Stimulated activated CD8-positive, alpha-beta memory T cell treated with anti-CD3 and anti-CD28 coated beads, Interleukin-15, amount 100 ng/mL, for 48 hours (primary cell): Measurements from ENCODE around the gene HCRT.
"Not testable (repeated sequence)": the region's sequence is repeated elsewhere in the genome, so short reads cannot be mapped to it uniquely, and the experiment has no call there.

Experiments
- DNase-seq, 2 donors: peaks; one replicate each; pipeline ENCODE4 v3.0.0-alpha.2; 2020; ENCODE audit warnings: low read depth in 2 of 2

HCRT gene

DNA sequence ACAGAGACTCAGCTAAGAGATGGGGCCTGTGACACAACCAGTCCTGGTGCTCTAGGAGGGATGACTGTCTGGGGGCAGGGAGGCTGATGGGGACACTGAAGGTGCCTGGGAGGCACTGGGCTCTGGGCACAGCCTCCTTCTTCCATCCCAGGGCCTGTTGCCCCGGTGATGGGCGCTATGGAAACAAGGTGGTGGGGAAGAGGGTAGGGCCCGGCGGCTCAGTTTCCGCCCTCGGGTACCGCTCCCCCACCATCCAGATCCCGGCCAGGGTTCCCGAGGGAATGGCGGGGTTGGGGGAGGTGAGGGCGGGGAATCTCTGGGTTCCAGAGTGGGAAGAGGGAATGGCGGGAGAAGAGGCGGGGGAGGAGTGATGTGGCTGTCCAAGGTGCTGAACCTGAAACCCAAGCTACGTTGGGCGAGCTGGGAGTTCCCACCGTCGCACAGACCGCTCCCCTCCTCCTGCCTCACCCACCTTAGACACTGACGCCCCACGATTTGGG, 5.3 kb downstream of the HCRT start:
- DNase-seq, result no peak

DNA sequence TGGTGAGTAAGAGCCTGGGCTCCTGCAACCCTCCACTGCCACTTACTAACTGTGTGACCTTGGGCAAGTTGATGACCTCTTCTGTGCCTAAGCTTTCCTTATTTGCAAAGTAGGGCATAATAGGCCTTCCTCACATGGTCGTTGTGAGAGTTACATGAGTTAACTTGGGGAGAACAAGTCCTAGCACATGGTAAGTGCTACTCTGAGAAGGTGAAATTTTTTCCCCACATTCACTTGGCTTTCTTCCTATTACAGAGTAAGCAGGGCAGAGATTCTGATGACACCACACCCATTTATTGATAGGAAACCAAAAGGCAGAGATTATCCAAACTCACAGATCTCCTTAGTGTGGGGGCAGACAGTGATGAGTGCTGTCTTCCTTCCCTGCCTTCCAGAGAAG, 5.9 kb downstream of the HCRT start:
- DNase-seq, result no peak

DNA sequence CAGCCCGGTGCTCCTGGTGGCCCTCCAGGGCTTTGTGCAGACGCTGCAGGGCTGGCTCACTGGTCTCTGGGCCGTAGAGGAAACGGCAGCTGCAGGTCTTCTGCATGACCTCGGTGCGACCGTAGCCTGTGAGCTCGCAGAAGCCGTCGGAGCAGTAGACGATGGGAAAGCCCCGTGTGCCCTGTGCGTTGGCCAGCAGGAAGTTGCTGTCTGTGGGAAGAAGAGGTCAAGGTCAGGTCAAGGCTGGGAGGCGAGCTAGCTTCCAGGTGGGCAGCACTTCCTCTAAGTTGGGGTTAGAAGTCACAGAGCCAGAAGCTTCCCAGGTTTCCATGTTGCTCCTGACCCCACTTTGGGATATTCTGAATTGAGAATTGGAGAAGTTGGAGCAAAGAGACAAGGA, 6.4 kb downstream of the HCRT start:
- DNase-seq, result no peak

DNA sequence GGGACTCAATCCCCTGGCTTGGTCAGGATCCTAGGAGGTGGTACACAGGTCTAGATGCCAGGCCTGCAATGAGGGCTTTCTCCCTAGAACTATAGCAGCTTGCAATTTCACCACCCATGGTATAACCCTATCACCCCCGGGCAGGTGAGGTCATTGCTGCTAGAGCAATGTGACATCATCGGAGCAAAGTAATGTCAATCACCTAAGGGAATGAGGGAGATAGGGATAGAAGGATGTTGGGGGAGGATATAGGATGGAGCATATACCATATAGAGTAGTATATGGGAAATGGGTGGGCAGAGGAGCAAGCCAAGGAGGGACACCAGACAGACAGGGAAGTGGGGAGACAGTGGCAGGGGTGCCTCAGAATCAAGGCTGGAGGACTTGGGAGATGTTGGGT, 7.6 kb downstream of the HCRT start:
- no peak for DNase-seq

DNA sequence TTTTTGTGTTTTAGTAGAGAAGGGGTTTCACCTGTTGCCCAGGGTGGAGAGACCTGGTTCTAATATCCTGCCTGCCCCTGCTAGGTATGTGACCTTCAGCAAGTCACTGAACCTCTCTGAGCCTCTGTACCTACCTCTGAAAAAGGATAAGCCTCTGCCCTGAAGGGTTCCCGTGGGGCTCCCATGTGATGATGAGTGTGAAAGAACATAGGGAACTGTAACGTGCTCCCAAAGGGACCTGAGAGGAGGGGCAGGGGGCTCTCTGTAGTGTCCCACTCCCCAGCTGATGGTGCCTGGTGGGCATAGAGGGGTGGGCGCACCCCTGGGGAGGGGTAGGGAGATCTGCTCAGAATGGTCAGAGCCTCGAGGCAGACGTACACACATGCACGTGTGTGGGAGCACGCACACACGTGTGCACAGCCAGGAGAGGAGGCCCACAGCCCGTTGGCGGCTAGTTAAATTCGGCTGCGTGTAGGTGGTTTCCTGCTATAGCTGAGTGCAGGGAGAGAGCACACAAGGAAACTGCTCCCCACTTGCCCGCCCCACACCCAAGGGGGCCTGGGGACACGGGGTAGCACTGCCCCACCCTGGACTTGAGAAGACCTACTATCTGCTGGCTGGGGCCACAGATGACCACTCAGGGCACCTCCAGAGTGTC, 11.0 kb downstream of the HCRT start:
- no peak for DNase-seq

DNA sequence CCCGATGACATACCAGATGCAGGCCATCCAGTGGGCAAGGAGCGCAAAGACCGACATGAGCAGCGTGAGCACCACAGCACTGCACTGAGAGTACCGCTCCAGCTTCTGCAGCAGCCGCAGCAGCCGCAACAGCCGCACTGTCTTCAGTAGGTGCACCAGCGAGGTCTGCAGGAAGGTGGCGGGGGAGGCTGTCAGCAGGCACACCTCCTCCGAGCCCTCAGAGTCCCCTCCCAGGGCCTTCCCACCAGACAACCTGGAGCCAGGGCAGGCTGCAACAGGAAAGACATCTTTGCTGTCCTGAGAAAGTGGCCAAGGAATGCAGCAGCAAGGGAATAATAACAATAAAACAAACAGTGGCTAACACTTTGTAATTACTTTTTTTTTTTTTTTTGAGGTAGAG, 13.4 kb downstream of the HCRT start:
- no peak for DNase-seq

DNA sequence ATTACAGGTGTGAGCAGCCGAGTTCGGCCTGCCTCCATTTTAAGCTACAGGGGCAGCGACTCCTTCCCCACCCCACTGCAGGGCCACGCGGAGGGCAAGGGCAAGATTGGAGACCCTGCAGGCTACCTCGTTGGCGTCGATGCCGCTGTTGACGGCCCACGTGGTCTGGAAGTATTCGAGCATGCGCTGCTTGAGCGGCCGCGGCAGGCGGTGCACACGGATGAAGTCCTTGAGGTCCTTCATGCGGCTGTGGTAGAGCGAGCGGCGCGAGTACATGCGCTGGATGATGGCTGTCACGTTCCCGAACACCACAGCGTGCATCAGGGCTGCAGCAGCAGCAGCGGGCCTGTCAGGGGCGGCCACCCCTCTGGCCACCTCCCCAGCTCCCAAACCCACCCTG, 15.9 kb downstream of the HCRT start:
- DNase-seq, result no peak

DNA sequence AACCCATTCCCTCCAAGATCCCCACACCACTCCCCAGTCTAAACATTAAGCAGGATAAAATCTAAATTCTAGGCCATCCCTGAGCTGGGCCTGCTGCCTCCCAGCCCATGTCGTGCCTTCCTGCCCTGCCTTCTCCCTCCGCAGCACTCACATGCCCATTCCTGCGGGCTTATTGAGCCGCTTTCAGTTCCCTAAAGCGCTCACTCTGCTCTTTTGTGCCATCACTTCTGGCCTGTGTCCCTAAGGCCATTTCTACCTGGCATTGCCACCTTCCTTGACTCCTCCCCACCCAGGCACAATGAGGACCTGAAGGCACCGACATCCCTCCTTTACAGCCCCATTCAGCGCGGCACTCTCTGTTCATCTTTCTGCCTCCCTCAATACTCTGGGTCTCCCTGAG, 17.4 kb downstream of the HCRT start:
- no peak for DNase-seq

DNA sequence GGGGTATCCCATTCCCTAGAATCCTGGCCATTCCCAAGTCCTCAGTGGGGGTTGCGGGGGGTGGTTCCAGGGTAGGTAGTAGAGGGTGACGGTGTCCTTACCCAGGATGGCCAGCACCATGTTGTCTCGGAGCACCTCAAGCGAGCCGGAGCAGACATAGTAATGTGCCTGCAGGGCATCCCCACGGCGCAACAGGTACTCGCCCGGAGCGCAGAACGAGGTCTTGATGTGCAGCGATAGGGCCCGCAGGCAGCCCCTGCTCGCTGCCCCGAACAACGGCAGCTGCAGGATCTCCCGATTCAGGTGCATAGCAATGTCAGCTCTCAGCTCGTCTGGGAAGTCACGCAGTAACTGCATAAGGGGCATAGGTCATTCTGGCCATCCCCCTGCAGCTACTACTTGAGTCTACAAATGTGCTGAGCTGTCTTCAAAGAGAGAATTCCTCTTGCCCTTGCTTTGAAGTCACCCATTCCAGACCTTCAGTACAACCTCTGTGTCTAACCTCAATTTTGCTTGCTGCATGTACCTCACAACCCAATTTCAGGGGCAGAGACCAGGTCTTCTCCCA, 19.0 kb downstream of the HCRT start:
- DNase-seq, result no peak

DNA sequence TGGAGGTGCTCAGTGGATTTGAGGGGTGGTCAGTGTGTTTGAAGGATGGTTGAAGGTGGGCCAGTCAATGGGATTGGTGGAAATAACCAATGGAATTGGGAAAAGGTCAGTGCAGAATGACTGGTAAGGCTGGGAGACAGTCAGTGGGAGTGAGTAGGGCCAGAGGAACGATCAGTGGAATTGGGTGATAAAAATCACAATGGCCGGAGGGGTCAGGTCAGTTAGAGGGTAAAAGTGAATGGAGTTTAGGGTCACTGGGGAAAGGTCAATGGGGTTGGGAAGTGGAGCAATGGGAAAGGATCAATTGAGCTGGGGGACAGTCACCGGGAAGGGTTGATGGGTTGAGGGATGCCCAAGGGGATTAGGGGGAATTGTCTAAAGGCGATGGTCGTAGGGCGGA, 19.5 kb downstream of the HCRT start:
- no peak for DNase-seq

DNA sequence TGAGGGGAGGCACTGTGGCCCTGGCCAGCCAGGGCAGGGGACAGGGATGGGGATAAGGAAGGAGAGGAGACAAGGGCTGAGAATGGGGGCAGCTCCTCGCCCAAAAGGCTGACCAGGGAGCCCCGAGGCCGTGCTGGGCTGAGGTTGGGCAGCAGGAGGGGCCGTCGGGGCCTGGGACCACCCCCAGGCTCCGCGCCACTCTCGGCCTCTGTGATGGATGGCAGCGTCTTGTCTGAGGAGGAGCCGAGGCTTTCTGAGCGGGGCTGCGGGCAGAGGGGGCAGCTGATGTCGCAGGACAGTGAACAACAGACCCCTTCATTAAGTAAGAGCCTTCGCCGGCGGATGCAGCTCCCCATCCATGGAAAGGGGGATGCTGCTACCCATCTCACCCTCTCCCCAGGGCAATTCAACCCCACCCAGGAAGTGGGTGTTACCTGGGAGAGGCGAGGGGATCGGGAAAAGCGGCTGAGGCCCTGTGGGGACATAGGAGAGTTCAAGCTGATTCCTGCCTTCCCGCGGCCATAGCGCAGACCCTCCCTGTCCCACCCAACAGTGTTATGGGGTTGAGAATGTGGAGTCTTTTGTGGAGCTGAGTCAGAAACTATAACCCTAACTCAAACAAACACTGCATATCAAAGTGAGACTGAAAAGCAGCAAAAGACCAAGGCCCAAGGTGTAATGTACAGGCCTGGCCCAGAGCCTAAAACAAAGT, 21.4 kb downstream of the HCRT start:
- DNase-seq, result no peak

DNA sequence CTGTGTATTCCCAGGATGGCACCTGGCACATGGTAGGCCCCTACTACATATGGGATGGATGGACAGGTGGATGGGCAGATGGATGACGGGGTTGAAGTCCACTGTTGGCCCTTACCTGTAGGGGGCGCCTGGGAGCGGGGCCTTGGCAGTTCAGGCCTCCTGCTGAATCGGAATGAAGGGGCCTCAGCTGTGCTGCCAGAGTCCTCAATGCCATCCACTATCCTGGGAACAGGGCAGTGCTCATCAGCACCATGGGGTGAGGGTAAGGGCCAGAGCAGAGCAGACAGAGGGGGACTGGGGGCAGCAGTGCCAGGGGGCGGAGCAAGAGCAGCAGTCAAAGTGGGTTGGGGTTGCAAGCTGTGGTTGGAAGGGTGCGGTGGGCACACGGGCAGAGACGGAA, 22.1 kb downstream of the HCRT start:
- peak in 1 of 2 donors; percentile 29 for DNase-seq

DNA sequence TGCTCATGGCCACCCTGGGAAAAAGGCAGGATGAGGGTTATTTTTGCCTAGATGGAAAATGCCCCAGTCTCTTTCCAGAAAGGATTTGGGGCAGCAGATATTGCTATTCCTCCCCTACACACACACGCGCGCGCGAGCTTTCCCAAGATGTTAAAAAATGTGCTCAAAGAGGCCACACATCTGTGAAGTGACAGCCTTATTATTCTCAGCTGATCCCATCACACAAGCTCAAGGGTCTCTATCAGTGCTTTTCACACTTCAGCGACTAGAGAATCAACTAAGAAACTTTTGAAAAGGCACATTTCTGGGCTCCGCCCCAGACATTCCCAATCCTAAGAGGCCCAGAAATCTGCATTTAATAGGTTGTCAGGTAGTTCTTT, 24.7 kb downstream of the HCRT start:
- DNase-seq, result no peak

DNA sequence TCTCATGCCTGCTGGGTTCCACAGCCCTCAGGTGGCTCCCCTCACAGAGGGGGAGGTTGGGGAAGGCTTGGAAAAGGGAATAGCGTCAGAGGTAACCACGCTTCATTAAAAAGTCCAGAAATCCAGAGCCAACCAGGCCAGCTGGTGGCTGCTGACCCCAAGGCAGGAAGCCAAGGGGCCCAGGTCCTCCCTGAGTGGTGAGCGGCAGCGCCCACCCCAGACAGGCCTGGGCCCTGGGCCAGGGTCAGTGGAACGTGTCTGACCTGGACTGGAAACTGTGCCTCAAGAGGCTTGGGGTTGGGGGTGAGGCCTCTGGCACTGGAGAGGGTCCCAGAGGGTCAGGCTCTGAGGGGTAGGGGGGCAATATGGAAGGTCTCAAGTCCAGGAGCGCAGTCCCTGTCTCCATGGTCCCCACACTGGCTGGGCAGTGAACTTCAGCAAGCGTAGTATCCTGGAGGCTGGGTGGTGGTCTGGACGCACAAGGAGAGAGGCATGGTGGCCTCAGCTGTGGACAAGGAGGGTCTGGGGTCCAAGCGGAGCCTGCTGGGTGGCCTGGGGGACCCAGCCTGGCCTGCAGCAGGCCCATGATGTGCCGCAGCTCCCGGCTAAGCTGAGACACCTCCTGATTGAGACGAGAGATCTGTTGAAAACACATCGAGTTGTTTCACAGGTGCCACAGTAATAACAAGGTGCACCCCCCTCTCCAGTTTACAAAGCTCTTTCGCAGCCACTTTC, 25.3 kb downstream of the HCRT start:
- no peak for DNase-seq

DNA sequence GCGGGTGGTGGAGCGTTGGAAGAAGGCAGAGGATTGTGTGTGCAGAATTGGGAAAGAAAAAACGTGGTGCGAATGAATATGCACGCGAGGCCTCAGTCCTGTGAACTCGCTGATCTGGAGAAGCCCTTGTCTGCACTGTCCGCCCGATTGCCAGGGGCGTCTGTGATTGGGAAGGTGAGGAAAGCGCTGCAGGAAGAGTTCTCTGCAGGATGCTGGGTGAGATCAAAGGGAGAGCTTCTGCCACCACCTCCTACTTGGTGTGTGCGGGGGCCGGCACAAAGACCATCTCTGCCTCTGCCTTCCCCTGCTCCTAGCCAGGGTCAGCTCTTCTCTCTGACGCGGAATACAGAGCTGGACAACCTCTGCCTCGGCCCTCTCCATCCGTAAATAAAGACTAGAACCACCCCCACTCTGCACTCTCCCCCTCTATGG, 29.6 kb downstream of the HCRT start:
- DNase-seq, result no peak

DNA sequence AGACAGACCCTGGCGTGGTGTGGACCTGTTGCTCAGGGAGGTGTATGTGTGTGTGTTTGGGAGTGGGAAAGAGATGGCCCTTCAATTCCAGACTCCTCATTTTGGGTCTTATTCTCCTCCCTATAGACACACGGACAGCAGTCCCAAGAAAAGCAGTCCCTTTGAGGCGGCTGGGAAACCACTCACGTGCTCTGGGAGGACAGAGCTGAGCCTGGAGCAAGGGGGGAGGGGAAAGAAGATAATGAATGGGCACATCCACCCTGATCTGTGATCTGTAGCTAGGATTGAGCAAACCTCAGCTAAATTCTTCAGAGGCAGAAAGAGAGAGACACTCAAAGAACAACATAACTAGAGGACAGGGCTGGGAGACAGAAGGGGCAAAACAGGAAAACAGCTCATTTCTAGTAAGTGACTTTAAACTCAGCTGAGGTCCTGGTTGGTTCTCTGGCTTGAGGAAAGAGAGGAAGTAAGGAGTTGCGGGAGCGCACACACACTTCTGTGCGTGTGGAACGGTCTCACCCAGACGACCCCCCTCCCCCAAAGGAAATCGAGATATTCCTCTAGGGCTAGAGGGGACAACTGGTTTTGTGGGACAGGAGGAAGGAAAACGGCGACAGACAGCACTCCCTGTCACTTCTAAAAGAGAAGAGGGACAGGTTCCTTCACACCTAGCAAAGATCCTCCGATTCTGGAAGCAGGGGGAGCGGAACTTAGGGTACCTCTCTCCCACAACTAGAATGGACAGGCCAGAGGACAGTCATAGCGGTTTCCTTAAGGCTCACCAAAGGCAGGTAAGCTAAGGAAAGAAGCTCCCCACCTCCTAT, 31.1 kb downstream of the HCRT start:
- no peak for DNase-seq

DNA sequence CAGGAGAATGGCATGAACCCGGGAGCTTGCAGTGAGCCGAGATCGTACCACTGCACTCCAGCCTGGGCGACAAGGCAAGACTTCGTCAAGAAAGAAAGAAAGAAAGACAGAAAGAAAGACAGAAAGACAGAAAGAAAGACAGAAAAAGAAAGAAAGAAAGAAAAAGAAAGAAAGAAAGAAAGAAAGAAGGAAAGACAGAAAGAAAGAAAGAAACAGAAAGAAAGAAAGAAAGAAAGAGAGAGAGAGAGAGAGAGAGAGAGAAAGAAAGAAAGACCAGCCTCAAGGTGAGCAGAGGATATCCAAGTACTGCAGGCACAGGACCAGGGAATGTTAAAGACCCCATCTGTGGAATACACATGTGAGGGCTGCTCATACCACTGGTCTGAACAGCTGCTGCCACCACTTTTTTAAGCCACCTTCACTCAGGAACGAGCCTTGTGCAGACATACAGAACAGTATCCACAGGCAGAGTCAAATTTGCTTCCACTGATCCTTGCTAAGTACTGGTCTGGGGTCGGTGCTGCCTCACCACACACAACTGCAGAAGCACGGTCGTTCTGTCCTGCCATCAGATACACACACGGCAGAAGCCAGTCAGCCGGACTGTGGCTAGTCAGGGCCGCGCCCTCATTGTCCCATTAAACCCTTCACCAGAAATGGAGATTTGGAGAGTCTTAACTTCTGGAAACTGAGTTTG, 38.2 kb downstream of the HCRT start:
- DNase-seq, result no peak

DNA sequence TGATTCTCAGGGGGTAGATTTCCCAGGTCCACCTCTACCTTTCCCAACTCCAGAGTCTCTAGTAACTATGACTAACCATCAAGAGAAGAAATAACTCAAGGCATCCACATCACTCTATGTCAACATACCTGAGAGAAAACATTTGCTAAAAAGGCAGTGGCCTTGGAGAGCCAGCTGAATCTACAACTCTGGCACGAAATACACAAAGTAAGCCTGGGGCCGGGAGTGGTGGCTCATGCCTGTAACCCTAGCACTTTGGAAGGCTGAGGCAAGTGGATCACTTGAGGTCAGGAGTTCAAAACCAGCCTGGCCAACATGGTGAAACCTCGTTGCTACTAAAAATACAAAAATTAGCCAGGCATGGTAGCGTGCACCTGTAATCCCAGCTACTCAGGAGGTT, 42.1 kb downstream of the HCRT start:
- not testable (repeated sequence) for DNase-seq

DNA sequence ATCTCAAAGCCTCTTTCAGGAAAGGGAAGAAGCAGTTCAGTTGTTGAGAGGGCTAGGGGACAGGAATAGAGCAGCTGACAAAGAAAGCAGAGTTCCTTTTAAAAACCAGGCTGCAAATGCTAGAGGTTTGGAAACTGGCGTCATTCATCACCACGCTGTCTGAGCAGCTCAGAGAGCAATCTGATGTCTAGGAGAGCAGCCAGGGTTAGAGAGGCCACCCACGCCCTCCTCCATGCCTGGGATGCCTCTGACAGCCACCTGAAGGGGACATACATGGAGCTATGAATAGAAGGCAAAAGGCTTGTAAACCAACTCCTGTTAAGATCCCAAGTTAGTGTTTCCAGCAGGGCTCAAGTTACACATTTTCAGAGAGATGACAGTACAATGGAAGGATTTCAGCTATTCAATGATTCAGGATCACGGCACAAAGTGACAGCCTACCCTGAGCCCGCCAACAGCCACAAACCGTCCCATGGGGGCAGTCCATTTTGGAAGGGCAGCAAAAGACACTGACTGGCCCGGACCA, 42.8 kb downstream of the HCRT start:
- DNase-seq, result no peak

DNA sequence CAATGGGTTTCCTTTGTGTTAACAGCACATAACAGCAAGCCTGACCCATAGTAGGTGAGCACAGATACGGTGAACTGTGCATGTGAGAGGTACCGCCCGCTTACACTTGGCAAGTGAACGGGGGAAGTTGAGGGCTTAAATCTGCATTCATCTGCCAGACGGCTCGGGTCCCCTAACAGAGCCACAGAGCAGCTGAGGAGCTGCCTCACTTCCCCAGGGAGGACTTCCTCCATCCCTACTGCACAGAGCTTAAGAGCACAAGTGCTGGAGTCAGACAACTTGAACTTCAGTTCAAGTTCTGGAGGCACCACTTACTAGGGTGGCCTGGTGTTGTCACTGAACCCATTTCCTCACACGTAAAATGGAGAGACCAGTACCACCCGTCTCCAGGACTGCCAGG, 43.9 kb downstream of the HCRT start:
- no peak for DNase-seq

DNA sequence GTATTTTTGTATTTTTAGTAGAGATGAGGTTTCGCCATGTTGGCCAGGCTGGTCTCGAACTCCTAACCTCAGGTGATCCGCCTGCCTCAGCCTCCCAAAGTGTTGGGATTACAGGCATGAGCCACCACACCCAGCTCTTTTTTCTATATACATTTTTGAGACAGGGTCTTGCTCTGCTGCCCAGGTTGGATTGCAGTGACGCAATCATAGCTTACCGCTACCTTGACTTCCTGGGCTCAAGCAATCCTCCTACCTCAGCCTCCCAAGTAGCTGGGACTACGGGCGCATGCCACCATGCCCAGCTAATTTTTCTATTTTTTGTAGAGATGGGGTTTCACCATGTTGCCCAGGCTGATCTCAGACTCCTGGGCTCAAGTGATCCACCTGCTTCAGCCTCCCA, 44.6 kb downstream of the HCRT start:
- DNase-seq, result not testable (repeated sequence)
